Mesothelial cell of epicardium (in vitro differentiated cells): ENCODE results near the gene OR5K1. TPM values are rescaled to one million over a fixed set of nuclear protein-coding genes. Genes with fewer than 3 reads are reported as not detected.
A peak's percentile ranks its signal among the peaks of the same experiment; 100 is the strongest.

Source experiments
- DNase-seq, 2 experiments: peaks; one replicate each; pipeline ENCODE4 v3.0.0; 2021; ENCODE audit warnings: low spot score in 2 of 2; ENCODE audit not compliant: unreplicated experiment in 2 of 2
- H3K27ac Mint-ChIP-seq: 2 replicates; pipeline ENCODE4 v1.8.0; 2021; ENCODE audit warnings: mixed read lengths
- H3K27me3 Mint-ChIP-seq: 2 replicates; pipeline ENCODE4 v1.8.0; 2021; ENCODE audit warnings: low read depth, mixed read lengths
- H3K36me3 Mint-ChIP-seq: 2 replicates; pipeline ENCODE4 v1.8.0; 2021; ENCODE audit warnings: mixed read lengths
- H3K4me1 Mint-ChIP-seq: 2 replicates; pipeline ENCODE4 v1.8.0; 2021; ENCODE audit warnings: mixed read lengths
- H3K4me3 Mint-ChIP-seq: 2 replicates; pipeline ENCODE4 v1.8.0; 2021; ENCODE audit warnings: mild to moderate bottlenecking, moderate library complexity, mixed read lengths
- H3K9me3 Mint-ChIP-seq: 2 replicates; pipeline ENCODE4 v1.8.0; 2021; ENCODE audit warnings: mixed read lengths
- CTCF ChIP-seq: fragments of 200-600 bp; sonication (generic); IDR thresholded peaks from one replicate; pipeline ENCODE4 v1.5.0; 2021; ENCODE audit warnings: antibody characterized with exemption; ENCODE audit not compliant: unreplicated experiment
- total RNA-seq: library from RNA; stranded (reverse); gene quantifications from 3 replicates; pipeline ENCODE4 v1.2.1, GENCODE V29; 2021

OR5K1 gene
- total RNA-seq, 1 donor from 2014 or later, result not detected

- Mint-ChIP-seq H3K36me3 (peaks cover 13% of the 10 kb centered on the region), H3K4me1 (no peaks in the 10 kb centered on the region), H3K27ac (no peak overlapping the region), H3K4me3 (no peak overlapping the region), H3K27me3 (no peaks in the 10 kb centered on the region), H3K9me3 (no peaks in the 10 kb centered on the region)
- DNase-seq, result no peak
- TF ChIP-seq CTCF, result no peak
Measured at GRCh38 chr3:98513736-98514135, 50.7 kb downstream of the OR5K1 start.

- no peaks in the 10 kb centered on the region for H3K9me3 Mint-ChIP-seq
- H3K27ac Mint-ChIP-seq, result no peak overlapping the region
- no peak overlapping the region for H3K4me3 Mint-ChIP-seq
- no peak for TF ChIP-seq CTCF
- H3K36me3 Mint-ChIP-seq, result peaks cover 18% of the 10 kb centered on the region
- no peak for DNase-seq
- H3K4me1 Mint-ChIP-seq, result no peaks in the 10 kb centered on the region
- no peaks in the 10 kb centered on the region for H3K27me3 Mint-ChIP-seq
Measured at GRCh38 chr3:98514948-98515347, 51.9 kb downstream of the OR5K1 start.

GRCh38 chr3:98518816-98519215 is 55.8 kb downstream of the OR5K1 start:
- H3K27me3 Mint-ChIP-seq, result no peaks in the 10 kb centered on the region
- peaks cover 18% of the 10 kb centered on the region for H3K36me3 Mint-ChIP-seq
- H3K9me3 Mint-ChIP-seq, result no peaks in the 10 kb centered on the region
- H3K27ac Mint-ChIP-seq, result no peak overlapping the region
- TF ChIP-seq CTCF, result no peak
- DNase-seq, result no peak
- H3K4me3 Mint-ChIP-seq, result no peak overlapping the region
- H3K4me1 Mint-ChIP-seq, result peaks cover 18% of the 10 kb centered on the region

GRCh38 chr3:98519351-98519750 is 56.4 kb downstream of the OR5K1 start:
- TF ChIP-seq CTCF, result no peak
- Mint-ChIP-seq H3K27me3 (no peaks in the 10 kb centered on the region), H3K4me1 (peaks cover 18% of the 10 kb centered on the region), H3K36me3 (peaks cover 18% of the 10 kb centered on the region), H3K4me3 (no peak overlapping the region), H3K9me3 (no peaks in the 10 kb centered on the region), H3K27ac (no peak overlapping the region)
- DNase-seq, result no peak

GRCh38 chr3:98521897-98522543 is 59.0 kb downstream of the OR5K1 start:
- Mint-ChIP-seq H3K4me3 (peak overlapping the region; percentile 80), H3K27ac (peak overlapping the region; percentile 93), H3K27me3 (peaks cover 2% of the 10 kb centered on the region), H3K4me1 (peaks cover 18% of the 10 kb centered on the region), H3K36me3 (peaks cover 9% of the 10 kb centered on the region), H3K9me3 (no peaks in the 10 kb centered on the region)
- peak in 1 of 2 experiments; percentile 43 for DNase-seq
- no peak for TF ChIP-seq CTCF

Other genes with a start within 250 kb of the OR5K1 start
- not detected in 3 replicates for gene OR5H6, start 199.0 kb upstream of the OR5K1 start, total RNA-seq
- not detected in 3 replicates for gene OR5H2, start 180.7 kb upstream of the OR5K1 start, total RNA-seq
- gene OR5K4, start 109.3 kb upstream of the OR5K1 start, total RNA-seq, result not detected in 3 replicates
- not detected in 3 replicates for gene OR5K3, start 72.5 kb upstream of the OR5K1 start, total RNA-seq
- not detected in 3 replicates for gene OR5K2, start 34.5 kb downstream of the OR5K1 start, total RNA-seq
- 73.6 to 89.0 TPM (median 87.2 TPM) in 3 replicates for gene CLDND1, start 59.7 kb downstream of the OR5K1 start, total RNA-seq
- gene GPR15, start 68.8 kb downstream of the OR5K1 start, total RNA-seq, result not detected in 3 replicates
- gene CPOX, start 130.4 kb downstream of the OR5K1 start, total RNA-seq, result 17.9 to 20.8 TPM (median 18.4 TPM) in 3 replicates